ENCODE results near the gene PTPRU.

GRCh38 chr1:29303201-29304024, 67.1 kb downstream of the PTPRU start:
- TF ChIP-seq FOXP2 (optimal IDR thresholded peaks at IDR 0.05; ENCODE audit: control extremely low read depth, extremely low read length, insufficient read depth) (no peak), POLR2AphosphoS5 (IDR thresholded peaks at IDR 0.05; ENCODE audit: borderline replicate concordance, low read depth, low read length) (no peak), EZH2 (IDR thresholded peaks at IDR 0.05) (no peak)

All from SK-N-MC (cell line).